ENCODE data around the gene SBF2. TPM values are rescaled to one million over a fixed set of nuclear protein-coding genes. Genes with fewer than 3 reads are reported as not detected.

The SBF2 gene
- total and polyA plus RNA-seq, 2 of the 13 experiments (the other 11 are each of a cell fraction or from before 2014, with no cell fraction given): 24.0 to 45.8 TPM

- in situ Hi-C loops (cut with HindIII; ENCODE audit: extremely low pct_ligation_motif_present, low pct_unique_long_range_greater_than_20kb) (no loop called here), intact Hi-C loops (cut with micrococcal nuclease; ENCODE audit: unreplicated experiment) (no loop called here)
- no peaks in the 10 kb centered on the region for H3K9me3 ChIP-seq (ENCODE audit: low read length)
- no peak overlapping the region for H3K27ac ChIP-seq (ENCODE audit: extremely low read length, insufficient read depth, low read length)
- H3K4me2 ChIP-seq (ENCODE audit: low read depth, low read length): no peak overlapping the region
- H3K4me3 ChIP-seq (replicated peaks in 1 of 3; ENCODE audit: insufficient read depth in 1 of 3, low read depth in 2 of 3, low read length in 3 of 3): no peak overlapping the region
- no TSS peak for BruUV-seq (replicated peaks)
- no peaks in the 10 kb centered on the region for H3K27me3 ChIP-seq (ENCODE audit: control insufficient read depth in 1 of 2, insufficient read depth in 2 of 2, low read length in 2 of 2)
- WGBS (ENCODE audit: low lambda C conversion rate): 99% methylated on average over 4 of the region's 4 CpGs
- H3K79me2 ChIP-seq (ENCODE audit: insufficient read depth, low read length): no peaks in the 10 kb centered on the region
- H3K4me1 ChIP-seq (ENCODE audit: insufficient read depth, low read length): 0 out of 2 replicates have a peak, but pooled peaks cover 6% of the 10 kb centered on the region
- DNase-seq (ENCODE audit: low spot score) (no peak), FAIRE-seq (no peak), ATAC-seq (no peak)
- H3K9ac ChIP-seq (ENCODE audit: insufficient read depth, low read depth, low read length): no peak overlapping the region
- POLR2A ChIA-PET: no interaction called here
- H2AFZ ChIP-seq (ENCODE audit: low read length): no peak overlapping the region
- peaks cover 0 to 24% of the 10 kb centered on the region in 2 experiments; a peak in 3 of 5 replicates for H3K36me3 ChIP-seq (replicated peaks in 1 of 2; ENCODE audit: control insufficient read depth in 1 of 2, insufficient read depth in 2 of 2, low read length in 2 of 2)
- CTCF ChIA-PET (ENCODE audit: low intra/inter-chr PET ratio, low total read pairs): no interaction called here
- TF ChIP-seq ZMYM2 (CRISPR knock-in tag; IDR thresholded peaks at IDR 0.05) (no peak), ZFP41 (CRISPR knock-in tag; IDR thresholded peaks at IDR 0.05; ENCODE audit: borderline replicate concordance) (no peak), ZNF788 (CRISPR knock-in tag; IDR thresholded peaks at IDR 0.05; ENCODE audit: borderline replicate concordance) (no peak)
- no peaks in the 10 kb centered on the region for H4K20me1 ChIP-seq (ENCODE audit: insufficient read depth, low read length)
Measured at GRCh38 chr11:9806946-9807687, 486.9 kb downstream of the SBF2 start.

- no peak overlapping the region for H3K27ac ChIP-seq (ENCODE audit: extremely low read length, insufficient read depth, low read length)
- BruUV-seq (replicated peaks): no TSS peak
- no peaks in the 10 kb centered on the region for H3K27me3 ChIP-seq (ENCODE audit: control insufficient read depth in 1 of 2, insufficient read depth in 2 of 2, low read length in 2 of 2)
- H3K36me3 ChIP-seq (replicated peaks in 1 of 2; ENCODE audit: control insufficient read depth in 1 of 2, insufficient read depth in 2 of 2, low read length in 2 of 2): peaks cover 0 to 20% of the 10 kb centered on the region in 2 experiments; a peak in 3 of 5 replicates
- DNase-seq (ENCODE audit: low spot score) (no peak), FAIRE-seq (no peak), ATAC-seq (no peak)
- POLR2A ChIA-PET: no interaction called here
- CTCF ChIA-PET (ENCODE audit: low intra/inter-chr PET ratio, low total read pairs): no interaction called here
- no peak overlapping the region for H3K4me3 ChIP-seq (replicated peaks in 1 of 3; ENCODE audit: insufficient read depth in 1 of 3, low read depth in 2 of 3, low read length in 3 of 3)
- H3K9me3 ChIP-seq (ENCODE audit: low read length): no peaks in the 10 kb centered on the region
- H3K9ac ChIP-seq (ENCODE audit: insufficient read depth, low read depth, low read length): no peak overlapping the region
- intact Hi-C loops (cut with micrococcal nuclease; ENCODE audit: unreplicated experiment) (no loop called here), in situ Hi-C loops (cut with HindIII; ENCODE audit: extremely low pct_ligation_motif_present, low pct_unique_long_range_greater_than_20kb) (no loop called here)
- no peaks in the 10 kb centered on the region for H4K20me1 ChIP-seq (ENCODE audit: insufficient read depth, low read length)
- H3K79me2 ChIP-seq (ENCODE audit: insufficient read depth, low read length): no peaks in the 10 kb centered on the region
- H3K4me1 ChIP-seq (ENCODE audit: insufficient read depth, low read length): 0 out of 2 replicates have a peak, but pooled peaks cover 6% of the 10 kb centered on the region
- H3K4me2 ChIP-seq (ENCODE audit: low read depth, low read length): no peak overlapping the region
- H2AFZ ChIP-seq (ENCODE audit: low read length): no peak overlapping the region
- 99% methylated on average over 2 of the region's 2 CpGs for WGBS (ENCODE audit: low lambda C conversion rate)
- no peak for TF ChIP-seq ZNF251 (CRISPR knock-in tag; IDR thresholded peaks at IDR 0.05)
- TF ChIP-seq ARNT2 (CRISPR knock-in tag; IDR thresholded peaks at IDR 0.05; ENCODE audit: low read depth): no peak
- TF ChIP-seq ATF4 (CRISPR knock-in tag; IDR thresholded peaks at IDR 0.05): no peak
- no peak for TF ChIP-seq ZNF652 (CRISPR knock-in tag; IDR thresholded peaks at IDR 0.05; ENCODE audit: borderline replicate concordance, low read depth)
- TF ChIP-seq PHF5A (CRISPR knock-in tag; IDR thresholded peaks at IDR 0.05; ENCODE audit: low read depth, unreplicated experiment): no peak
- TF ChIP-seq TARDBP (CRISPR knock-in tag; IDR thresholded peaks at IDR 0.05): no peak
- no peak for TF ChIP-seq ZNF292 (CRISPR knock-in tag; IDR thresholded peaks at IDR 0.05; ENCODE audit: borderline replicate concordance, low read depth)
- TF ChIP-seq KLF12 (CRISPR knock-in tag; IDR thresholded peaks at IDR 0.05; ENCODE audit: borderline replicate concordance): no peak
- no peak for TF ChIP-seq RARG (CRISPR knock-in tag; IDR thresholded peaks at IDR 0.05; ENCODE audit: low read depth)
- no peak for TF ChIP-seq NR2F2 (IDR thresholded peaks at IDR 0.05; ENCODE audit: borderline replicate concordance, low read depth)
- TF ChIP-seq ZNF556 (CRISPR knock-in tag; IDR thresholded peaks at IDR 0.05; ENCODE audit: borderline replicate concordance): no peak
- no peak for TF ChIP-seq ZNF761 (CRISPR knock-in tag; conservative IDR thresholded peaks at IDR 0.05)
- TF ChIP-seq ZNF775 (CRISPR knock-in tag; IDR thresholded peaks at IDR 0.05; ENCODE audit: borderline replicate concordance): no peak
- no peak for TF ChIP-seq ZNF607 (CRISPR knock-in tag; IDR thresholded peaks at IDR 0.05; ENCODE audit: borderline replicate concordance)
- TF ChIP-seq SOX5 (CRISPR knock-in tag; IDR thresholded peaks at IDR 0.05; ENCODE audit: borderline replicate concordance): no peak
Measured at GRCh38 chr11:9804419-9804902, 489.6 kb downstream of the SBF2 start.
